GM19455 (cell line): ENCODE measurements around the gene LPCAT2.

Experiments
- ATAC-seq: cut with Tn5 transposase; IDR thresholded peaks from one replicate; pipeline ENCODE4 v1.9.1; 2021; ENCODE audit not compliant: unreplicated experiment

The LPCAT2 gene

DNA sequence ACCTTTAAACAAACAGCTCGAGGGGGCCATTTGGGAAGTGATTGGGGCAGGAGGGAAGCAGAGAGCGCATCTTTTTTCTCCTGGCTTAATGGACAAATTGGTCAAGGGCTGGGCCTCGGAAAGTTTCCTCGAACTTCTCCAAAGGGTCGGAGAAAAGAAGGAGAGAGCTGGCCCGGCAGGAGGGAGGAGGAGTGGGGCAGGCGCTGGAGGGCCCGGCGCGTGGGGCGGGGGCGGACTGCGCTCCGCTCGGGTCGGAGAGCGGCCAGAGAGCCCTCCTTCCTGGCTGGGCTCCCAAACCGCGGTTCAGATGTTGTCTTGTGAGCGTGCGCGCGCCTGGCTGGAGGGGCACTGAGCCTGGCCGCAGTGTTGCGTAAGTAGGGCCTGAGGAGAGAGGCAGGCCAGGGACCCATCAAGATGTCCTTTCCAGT, 28.6 kb upstream of the LPCAT2 start:
- ATAC-seq = no peak

DNA sequence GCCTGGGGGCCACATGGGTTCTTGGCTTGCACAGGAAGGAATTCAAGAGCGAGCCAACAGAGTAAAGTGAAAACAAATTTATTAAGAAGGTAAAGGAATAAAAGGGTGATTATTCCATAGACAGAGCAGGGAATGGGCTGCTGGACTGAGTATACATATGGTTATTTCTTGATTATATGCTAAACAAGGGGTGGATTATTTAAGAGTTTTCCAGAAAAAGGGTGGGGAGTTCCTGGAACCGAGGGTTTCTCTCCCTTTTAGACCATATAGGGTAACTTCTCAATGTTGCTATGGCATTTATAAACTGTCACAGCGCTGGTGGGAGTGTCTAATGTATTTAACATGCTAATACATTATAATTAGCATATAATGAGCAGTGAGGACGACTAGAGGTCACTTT, 27.8 kb upstream of the LPCAT2 start:
- no peak for ATAC-seq

DNA sequence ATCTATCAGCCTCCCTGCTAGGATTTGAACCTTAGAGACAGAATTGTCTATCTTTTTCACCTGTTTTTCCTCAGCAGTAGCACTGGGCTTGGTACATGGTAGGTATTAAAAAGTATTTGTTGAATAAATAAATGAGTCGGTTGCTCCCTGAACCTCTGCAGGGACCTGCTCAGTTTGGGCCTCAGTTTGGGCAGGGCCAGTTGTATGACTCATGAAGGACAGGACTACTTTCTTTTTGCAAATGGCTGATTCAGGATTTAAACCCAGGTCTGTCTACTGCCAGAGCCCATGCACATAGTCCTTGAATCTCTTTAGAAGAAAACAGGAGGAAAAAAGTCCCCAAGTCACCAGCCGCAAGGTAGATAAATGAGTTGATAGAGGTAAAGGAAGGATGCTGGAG, 26.8 kb upstream of the LPCAT2 start:
- ATAC-seq = no peak

DNA sequence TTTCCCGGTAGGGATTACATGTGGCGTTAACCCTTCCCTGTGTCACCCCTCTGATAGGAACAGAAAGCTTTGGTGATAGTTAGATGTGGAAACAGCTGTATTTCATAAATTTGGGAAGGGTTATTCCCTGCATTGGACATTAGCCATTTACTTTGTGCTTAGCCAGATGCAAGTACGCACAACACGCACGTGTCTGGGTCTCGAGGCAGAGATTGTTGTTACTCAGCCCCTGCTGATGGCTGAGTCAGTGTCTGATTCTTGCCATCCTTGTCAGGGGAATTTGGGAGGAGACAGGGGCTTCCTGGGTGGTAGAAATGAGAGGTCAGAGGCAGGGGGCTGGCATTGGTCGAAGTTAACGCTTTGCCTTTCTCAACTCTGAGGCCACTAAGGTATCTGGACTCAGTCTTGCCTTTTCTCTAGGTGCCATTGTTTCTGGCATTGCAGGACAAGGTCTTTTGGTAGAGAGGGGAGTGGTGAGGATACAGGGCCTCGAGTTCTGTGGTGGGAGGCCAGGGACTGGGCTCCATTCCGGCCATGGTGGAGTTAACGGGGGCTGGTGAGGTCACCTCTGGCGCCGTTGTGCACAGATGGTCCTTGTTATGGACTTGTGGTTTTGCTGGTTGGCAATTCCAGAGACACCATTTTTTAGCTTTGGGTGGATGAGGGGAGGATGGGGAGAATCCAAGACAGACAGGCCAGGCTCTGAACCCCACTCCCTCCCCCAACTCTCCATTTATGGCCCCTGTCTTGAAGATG, 21.6 kb upstream of the LPCAT2 start:
- no peak for ATAC-seq

DNA sequence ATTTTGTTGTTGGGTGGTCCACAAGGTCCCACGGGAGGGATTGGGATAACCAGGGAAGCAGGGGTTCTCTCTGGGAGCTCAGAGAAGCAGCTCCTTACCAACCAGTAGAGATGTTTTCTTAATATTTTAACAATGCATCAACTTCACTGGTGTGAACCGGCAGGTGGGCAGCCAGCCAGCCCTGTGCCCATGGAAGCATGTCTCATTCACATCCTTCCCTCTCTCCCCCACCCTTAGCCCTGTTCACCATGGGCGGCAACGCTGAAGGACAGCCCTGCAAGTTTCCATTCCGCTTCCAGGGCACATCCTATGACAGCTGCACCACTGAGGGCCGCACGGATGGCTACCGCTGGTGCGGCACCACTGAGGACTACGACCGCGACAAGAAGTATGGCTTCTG, 20.6 kb upstream of the LPCAT2 start:
- ATAC-seq = no peak

DNA sequence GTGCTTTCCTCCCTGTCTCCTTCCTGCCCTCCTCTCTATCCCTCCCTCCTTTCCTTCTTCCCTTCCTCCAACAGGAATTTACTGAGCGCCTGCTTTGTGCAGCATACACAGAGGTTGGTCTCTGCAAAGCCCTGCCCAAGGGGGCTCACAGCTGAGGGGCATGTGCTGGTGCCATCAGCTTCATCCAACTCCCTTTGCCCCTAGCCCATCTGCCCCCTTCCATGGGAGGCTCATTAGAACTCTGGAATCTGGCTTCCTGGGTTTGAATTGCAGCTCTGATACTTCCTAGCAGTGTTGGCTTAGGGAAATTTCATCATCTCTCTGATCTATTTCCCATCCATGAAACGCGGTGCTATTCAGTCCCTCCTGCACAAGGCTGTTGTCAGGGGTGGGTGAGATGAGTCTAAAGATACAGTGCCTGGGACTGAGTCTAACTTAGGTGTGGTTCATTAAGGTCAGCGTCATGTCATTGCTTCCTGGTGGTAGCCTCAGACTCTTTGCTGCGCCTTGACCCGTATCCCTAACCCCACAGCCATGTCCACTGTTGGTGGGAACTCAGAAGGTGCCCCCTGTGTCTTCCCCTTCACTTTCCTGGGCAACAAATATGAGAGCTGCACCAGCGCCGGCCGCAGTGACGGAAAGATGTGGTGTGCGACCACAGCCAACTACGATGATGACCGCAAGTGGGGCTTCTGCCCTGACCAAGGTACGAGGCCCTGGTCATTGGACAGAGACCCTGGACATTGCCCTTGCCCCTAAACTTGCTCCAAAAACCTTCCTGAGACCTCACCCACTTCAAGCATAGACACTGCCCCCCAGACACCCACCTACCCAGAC, 19.5 kb upstream of the LPCAT2 start:
- ATAC-seq = no peak

DNA sequence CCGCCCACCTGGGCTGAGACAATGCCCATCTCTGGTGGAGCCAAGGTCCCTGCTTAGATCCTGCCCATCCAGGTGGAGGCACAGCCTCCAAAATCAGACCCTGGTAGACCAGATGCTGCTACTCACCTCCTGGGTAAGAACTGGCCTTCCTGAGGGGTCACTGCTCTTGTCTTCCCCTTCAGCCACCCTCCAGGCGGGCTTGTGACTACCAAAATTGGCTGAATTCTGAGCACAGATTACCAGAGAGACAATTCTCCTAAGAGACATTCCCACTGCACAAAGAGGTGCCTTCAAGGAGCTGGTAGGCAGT, 19.0 kb upstream of the LPCAT2 start:
- ATAC-seq = no peak

DNA sequence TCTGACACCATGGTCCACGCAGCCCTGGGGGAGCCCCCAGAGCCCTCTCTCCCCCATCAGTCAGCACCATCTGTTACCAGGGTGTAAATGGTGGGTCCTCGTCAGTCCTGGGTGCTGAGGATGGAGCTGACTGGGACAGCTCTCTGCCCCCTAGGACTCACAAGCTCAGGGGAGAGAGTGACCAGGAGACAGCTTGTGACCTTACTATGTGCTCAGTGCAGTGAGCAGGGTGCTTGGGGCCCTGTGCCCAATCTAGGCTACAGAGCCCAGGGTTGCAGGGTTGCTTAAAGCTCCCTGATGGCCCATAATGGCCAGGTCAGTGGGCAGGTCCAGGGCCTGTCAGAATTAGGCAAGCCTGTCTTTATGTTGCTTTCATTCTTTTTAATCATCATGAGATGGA, 18.6 kb upstream of the LPCAT2 start:
- ATAC-seq = no peak

DNA sequence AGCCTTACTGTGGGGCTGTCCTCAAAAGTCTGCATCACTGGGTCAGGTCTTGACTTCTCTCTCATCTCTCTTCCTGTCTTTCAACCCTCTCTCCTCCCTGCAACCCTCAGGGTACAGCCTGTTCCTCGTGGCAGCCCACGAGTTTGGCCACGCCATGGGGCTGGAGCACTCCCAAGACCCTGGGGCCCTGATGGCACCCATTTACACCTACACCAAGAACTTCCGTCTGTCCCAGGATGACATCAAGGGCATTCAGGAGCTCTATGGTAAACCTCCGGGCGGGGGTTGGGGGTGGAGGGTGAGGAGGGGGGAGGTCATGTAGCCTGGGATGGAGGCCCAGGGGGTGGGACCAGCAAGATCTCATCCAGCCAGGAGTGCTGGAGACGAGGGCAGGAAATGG, 17.2 kb upstream of the LPCAT2 start:
- no peak for ATAC-seq

DNA sequence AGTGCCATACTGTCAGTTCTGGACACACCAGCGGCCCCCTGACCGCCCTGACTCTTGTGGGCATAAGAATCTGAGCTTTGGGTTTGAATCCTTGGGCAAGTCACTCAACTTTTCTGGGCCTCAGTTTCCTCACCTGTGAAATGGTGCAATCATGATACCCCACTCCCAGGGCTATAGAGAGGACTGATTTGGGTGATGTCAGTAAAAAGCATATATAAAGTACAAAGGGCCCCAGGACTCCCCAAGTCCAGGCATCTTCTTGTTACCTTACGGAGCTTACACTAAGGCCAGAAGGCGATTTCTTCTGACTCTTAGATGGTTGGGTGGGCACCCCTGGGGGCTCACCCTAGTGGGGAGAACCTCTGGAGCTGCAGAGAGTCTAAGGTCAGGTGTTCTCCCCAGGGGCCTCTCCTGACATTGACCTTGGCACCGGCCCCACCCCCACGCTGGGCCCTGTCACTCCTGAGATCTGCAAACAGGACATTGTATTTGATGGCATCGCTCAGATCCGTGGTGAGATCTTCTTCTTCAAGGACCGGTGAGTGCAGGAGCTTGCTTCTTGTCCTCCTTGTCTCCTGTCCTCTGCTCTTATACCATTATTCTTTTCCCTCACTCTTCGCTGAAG, 16.0 kb upstream of the LPCAT2 start:
- no peak for ATAC-seq

DNA sequence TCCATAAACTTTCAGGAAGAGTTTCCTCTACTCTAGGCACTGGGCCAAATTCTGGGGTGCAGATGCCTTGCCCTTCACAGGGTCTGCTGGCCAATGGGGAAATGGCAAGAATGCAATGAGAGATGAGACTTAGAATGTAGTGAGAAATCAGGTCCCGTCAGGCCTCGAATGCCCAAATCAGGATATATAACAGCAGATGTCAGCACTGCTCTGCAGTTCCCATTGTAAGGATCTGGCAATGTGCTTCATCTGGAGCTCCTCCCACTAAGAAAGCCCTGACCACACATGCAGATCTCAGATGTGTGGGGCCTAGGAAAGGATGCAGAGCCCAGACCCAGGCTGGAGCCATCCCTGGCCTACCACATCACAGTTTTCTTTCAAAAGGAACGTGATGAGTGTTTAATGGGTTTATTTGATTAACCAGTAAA, 13.9 kb upstream of the LPCAT2 start:
- ATAC-seq = no peak

DNA sequence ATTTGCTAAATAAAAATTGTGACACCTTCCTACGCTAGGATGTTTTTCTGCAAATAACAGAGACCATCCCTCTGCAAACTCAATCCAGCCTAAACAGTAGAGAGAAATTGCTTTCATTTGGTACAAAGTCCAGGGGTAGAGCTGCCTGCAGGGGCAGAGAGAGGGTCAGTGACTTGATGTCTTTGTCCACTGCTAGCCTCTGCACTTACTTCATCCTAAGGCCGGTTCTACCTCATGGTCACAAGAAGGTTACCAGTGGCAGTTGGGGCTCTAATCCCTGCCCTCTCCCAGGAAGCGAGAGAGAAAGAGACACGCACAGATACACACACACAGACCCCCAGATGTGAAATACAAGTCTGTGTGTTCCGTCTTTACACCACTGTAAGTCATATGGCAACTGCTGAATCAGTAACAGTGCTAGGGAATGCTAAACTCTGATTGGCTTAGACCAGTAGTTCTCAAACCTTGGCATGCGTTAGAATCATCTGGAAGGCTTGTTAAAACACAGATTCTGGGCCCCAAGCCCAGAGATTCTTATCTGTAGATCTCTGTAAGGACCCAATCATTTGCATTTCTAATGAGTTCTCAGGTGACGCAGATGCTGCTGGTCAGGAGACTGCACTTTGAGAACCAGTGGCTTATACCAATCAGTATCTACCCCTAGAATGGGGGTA, 13.1 kb upstream of the LPCAT2 start:
- ATAC-seq = no peak

DNA sequence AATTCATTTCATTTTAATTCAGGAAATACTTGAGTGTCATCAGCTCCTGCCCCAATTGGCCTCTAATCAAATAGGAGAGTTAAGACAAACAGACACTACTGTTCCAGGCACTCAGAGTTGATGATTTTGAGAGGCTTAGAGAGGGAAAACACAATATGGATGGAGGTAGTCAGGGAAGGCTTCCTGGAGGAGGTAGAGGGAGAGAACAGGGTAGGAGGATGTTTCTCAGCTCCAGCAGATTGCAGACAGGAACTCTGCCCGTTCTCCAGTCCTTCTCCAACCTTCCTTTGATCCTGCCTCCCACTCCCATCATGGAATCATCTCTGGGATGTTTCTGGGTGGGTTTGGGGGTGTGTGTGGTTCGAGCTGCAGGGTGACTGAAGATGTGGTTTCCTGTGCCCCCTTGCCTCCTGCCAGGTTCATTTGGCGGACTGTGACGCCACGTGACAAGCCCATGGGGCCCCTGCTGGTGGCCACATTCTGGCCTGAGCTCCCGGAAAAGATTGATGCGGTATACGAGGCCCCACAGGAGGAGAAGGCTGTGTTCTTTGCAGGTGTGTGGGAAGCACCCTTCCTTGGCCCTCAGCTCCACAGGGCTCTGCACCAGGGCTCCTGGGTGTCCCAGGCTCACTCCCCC, 12.2 kb upstream of the LPCAT2 start:
- no peak for ATAC-seq

DNA sequence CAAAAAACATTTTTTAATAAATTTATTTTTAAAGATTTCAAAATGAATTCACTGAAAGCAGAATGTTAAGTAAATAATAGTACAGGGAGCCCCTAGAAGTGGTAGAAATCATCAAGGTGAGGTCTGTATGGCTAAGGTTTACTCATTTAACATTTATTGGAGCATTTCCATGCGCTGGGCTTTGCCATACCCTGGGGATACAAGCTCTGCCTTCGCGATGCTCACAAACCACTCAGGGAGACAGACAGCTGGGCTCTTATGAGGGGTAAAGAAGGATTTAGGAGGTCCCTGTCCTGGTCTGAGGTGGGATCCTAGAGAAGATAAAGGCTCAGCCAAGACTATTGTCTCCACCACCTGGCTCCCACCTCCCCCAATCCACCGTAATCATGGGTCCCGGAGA, 11.3 kb upstream of the LPCAT2 start:
- no peak for ATAC-seq

DNA sequence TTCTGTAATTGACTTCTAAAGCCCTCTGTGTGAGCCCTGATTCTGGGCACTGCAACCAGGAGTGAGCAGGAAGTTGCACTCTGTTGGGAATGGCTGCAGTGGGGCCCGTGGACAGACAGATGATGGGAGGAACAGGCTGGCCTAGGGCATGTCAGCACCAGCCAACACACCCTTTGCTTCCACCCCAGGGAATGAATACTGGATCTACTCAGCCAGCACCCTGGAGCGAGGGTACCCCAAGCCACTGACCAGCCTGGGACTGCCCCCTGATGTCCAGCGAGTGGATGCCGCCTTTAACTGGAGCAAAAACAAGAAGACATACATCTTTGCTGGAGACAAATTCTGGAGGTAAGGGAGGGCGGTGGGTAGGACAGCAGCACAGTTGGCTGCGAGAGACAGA, 10.8 kb upstream of the LPCAT2 start:
- no peak for ATAC-seq

DNA sequence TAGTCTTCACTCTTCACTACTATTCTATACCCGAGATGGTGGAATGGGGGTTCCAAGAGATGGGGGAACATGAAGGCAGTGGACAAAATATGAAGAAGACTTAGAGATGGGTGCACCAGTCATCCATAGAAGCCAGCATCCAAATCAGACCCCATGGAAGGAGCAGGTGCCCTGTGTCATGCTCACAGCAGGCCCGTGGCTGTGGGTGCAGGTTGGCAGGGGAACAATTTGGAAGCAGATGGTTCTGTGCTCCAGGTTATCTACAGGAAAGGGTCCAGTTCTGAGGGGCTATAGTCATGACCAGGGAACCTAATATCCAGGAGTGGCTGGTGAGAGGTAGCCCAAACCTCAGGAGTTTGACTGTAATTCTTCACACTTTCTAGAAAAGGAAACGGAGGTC, 9.6 kb upstream of the LPCAT2 start:
- no peak for ATAC-seq

DNA sequence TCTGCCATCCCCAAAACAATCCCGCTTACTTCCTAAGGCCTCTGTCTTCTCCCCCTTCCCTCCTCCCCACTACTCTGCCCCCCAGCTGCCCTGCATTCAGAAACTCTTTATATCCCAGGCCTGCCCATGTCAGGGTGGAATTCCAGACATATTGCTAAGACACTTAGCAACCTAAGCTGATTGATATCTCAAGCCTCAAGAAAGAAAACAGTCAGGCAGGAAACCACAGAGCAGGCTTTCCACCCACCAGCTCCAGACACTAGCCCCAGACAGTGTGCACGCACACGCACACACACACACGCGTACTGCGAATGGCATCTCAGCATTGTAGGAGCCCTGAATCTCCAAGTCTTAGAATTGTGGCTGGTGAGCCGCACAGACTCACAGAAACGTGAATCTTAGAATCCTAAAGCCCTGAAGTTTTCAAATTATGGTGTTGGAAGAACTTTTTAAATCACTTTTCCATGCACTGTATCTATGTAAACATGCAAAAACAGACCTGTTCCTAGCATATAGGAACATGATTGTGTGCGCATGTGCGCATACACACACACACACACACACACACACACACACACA, 8.8 kb upstream of the LPCAT2 start:
- ATAC-seq = no peak

DNA sequence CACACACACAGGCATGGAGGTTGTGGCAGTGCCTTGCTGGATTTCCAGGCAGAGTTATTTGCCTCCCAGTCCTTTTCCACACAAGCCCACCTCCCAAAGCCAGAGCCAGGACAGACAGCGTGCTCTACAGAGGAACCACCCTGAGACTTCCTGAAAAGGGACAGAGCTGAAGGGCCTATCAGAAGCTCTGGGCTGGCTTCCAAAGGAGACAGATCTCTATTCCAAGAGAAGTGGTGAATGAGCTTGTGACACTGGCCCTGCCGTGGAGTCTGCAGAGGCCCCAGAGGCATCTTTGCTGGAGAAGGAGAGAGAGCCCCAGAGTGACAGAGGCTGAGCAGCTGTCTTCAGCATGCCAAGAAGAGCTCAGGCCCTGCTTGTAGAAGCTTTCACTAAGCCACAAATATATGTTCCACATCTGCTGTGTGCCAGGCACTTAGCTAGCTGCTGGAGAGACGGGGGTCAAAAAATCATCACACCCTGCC, 8.3 kb upstream of the LPCAT2 start:
- ATAC-seq = no peak

DNA sequence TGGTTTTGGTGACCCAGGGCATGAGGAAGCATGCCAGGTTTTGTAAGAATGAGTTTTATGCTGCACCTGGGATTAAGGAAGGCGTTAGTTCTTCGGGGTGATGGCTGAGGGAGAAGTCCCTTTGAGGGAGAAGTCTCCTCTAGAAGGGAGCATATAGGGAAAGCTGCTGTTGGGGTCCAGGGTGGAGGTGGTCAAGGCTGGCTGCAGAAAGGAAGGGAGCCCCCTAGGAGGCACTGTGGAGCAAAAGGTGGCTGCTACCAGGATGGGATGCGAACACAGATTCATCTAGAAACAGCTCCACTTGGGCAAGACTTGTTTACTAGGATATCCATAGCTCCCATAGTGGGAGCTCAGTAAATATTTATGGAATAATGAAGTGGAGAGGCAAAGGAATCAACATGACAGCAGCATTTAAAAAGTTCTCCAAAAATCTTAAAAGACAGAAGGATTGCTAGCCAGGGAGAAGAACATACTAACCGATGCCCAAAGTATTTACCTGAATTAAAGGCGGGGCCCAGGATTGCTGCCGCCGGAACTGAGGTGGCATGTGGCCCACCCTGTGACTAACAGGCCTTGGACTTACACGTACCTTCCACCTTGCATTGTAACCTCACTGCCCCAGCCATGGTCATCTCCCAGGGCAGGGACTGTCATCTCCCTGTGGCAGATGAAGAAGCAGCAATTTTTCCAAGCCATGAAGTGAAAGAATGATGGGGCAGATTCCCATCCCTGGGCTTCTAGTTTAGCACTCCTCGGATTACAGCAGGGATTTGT, 7.1 kb upstream of the LPCAT2 start:
- no peak for ATAC-seq

DNA sequence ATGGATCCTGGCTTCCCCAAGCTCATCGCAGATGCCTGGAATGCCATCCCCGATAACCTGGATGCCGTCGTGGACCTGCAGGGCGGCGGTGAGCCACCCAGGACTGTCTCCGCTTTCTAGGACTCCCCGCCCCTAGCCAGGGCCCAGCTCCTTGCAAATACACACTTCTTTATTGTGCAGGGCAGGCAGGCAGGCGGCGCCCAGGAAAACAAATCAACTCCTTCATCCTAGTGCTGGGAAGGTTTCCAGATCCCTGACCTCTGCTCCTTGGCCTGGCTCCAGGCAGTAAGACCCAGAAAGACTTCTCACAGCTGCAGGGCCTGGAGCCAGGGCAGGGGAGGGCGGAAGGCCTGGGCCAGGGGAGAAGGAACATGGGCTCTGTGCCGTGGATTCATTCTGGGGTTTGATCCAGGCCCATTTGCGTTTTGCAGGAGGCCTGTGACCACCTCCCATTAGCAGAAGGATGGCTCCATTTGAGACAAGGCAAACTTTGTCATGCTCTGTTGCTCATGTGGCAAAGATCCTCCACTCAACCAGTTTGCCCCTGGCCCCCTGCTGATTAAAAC, 6.0 kb upstream of the LPCAT2 start:
- ATAC-seq = no peak
